ENCODE data around the gene NOD2. TPM values are rescaled to one million over a fixed set of nuclear protein-coding genes. Genes with fewer than 3 reads are reported as not detected.

NOD2 gene
- total RNA-seq, 1 donor from 2014 or later: 0.63 TPM

GRCh38 chr16:50781043-50781442 lies 87.6 kb downstream of the NOD2 start:
- Mint-ChIP-seq H3K9me3 (no peaks in the 10 kb centered on the region), H3K27ac (no peak overlapping the region)
- DNase-seq (ENCODE audit: low spot score in 2 of 2, unreplicated experiment in 2 of 2): no peak

GRCh38 chr16:50781518-50781917 lies 88.1 kb downstream of the NOD2 start:
- Mint-ChIP-seq H3K4me1 (no peaks in the 10 kb centered on the region), H3K9me3 (no peaks in the 10 kb centered on the region), H3K27ac (no peak overlapping the region), H3K4me3 (no peak overlapping the region), H3K27me3 (ENCODE audit: low read depth) (no peaks in the 10 kb centered on the region), H3K36me3 (peaks cover 25% of the 10 kb centered on the region)
- DNase-seq (ENCODE audit: low spot score in 2 of 2, unreplicated experiment in 2 of 2): no peak
- no peak for TF ChIP-seq CTCF (IDR thresholded peaks at IDR 0.05; ENCODE audit: unreplicated experiment)

More at GRCh38 chr16:50781043-50781442, 87.6 kb downstream of the NOD2 start:
- no peaks in the 10 kb centered on the region for H3K27me3 Mint-ChIP-seq (ENCODE audit: low read depth)
- no peak for TF ChIP-seq CTCF (IDR thresholded peaks at IDR 0.05; ENCODE audit: unreplicated experiment)
- H3K36me3 Mint-ChIP-seq: peaks cover 25% of the 10 kb centered on the region
- no peak overlapping the region for H3K4me3 Mint-ChIP-seq
- no peaks in the 10 kb centered on the region for H3K4me1 Mint-ChIP-seq

Small RNA genes lying within 50 kb of the gene (microRNA-seq; reads per million reads assigned to microRNA genes)
- 1.2 reads per million for gene MIR3181

Other genes with a start within 250 kb of the NOD2 start
- gene NKD1, start 145.2 kb upstream of the NOD2 start, total RNA-seq: 60.1 to 63.0 TPM (median 61.5 TPM) in 3 replicates
- not detected in 3 replicates for gene SNX20, start 12.3 kb upstream of the NOD2 start, total RNA-seq
- gene CYLD, start 48.5 kb downstream of the NOD2 start, total RNA-seq: 19.2 to 20.6 TPM (median 20.4 TPM) in 3 replicates